GM18505 (cell line): ENCODE results near the gene ANO9.
"Not testable (repeated sequence)": the region's sequence is repeated elsewhere in the genome, so short reads cannot be mapped to it uniquely, and the experiment has no call there.

Experiments
- ATAC-seq: cut with Tn5 transposase; IDR thresholded peaks from one replicate; pipeline ENCODE4 v1.9.1; 2021; ENCODE audit not compliant: unreplicated experiment
- POLR2A ChIP-seq: IDR thresholded peaks from 4 replicates; pipeline ENCODE4 v1.6.1; 2011; ENCODE audit warnings: borderline replicate concordance; ENCODE audit not compliant: insufficient read depth, insufficient read length; ENCODE audit errors: extremely low read depth

Gene ANO9

DNA sequence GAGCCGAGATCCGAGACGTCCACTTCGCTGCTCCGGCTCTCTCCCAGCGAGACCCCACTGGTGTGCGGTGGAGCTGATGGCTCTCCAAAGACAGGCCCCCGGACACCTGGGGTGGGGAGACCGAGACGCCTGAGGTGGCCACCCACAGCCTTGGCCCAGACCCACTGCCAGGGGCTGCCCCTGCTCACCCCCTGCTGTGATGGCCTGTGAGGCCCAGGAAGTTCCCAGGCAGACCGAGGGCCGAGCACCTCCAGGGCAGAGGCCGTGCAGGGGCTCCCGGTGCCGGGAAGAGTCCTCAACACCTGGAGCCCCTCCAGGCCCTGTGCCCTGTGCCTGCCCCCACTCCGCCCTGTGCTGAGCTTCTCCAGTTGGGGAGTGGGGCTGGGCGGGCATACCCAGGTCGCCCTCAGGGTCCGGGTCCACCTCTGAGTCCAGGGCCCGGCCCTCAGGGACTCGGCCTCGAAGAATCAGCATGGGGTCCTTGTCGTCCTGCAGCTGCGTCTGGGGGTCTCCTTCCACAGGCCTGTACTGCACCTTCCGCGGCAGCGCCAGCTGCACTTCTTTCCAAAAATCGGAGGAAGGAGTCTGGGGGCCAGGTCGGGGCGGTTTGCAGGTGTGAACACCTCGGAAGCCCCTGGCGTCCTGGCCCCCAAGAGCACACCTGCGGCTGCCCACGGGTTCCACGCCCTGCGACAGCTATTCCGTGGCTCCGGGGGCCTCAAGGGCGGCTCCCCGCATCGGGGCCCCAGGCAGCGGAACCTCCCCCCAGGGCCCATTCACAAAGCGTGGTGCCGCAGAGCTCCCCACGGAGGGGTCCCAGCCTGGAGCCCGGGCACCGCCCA lies 35.6 kb downstream of the ANO9 start:
- peak; percentile 1 for ATAC-seq
- no peak for TF ChIP-seq POLR2A

DNA sequence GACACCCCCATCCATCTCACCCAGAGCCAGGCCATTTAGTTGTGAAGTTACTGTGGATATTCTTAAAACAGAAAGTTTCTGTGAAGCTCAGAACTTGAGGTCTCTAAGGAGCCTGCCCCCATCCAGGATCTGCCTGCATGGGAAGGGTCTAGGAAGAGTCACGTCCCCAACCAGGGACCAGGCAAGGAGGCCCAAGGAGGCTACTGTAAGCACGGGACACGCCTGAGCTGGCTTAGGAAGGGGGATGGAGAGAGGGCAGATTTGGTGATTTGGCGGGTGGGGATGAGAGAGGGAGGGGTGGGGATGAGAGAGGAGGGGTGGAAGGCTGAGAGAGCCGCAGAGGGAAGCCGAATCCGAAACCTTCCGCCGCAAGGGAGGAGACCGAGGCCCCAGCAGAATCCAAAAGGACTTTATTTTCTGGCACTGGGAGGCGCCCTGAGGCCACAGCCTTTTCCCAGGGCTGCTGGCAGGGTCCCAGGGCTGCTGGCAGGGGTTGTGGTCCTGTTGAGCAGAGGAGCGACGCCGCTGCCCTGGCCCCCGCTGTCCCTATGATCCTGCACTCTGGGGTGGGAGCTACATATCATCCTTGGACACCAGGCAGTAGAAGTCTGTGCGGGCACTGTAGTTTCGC lies 36.4 kb downstream of the ANO9 start:
- ATAC-seq: no peak
- TF ChIP-seq POLR2A: no peak

DNA sequence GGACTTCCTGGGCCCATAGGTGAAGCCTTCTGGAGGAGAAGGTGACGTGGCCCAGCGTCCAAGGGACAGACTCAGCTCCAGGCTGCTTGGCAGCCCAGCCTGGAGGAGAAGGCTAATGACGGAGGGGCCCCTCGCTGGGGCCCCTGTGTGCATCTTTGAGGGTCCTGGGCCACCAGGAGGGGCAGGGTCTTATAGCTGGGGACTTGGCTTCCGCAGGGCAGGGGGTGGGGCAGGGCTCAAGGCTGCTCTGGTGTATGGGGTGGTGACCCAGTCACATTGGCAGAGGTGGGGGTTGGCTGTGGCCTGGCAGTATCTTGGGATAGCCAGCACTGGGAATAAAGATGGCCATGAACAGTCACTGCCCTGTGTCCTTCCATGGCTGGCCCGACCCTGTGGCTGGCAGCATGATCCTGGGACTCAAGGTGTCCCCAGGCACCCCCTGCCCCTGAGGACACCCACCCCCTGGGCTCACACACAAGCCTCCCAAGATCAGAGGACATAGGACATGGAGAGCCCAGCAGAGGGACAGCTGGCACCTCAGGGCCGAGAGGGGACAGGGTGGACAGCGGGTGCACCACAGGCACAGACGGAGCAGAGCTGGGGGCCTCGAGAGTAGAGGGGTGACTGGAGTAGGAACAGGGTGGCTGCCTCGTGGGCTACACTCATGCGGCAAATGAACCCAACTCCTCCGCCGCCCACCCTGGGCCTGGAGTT lies 37.1 kb downstream of the ANO9 start:
- no peak for ATAC-seq
- TF ChIP-seq POLR2A: no peak

DNA sequence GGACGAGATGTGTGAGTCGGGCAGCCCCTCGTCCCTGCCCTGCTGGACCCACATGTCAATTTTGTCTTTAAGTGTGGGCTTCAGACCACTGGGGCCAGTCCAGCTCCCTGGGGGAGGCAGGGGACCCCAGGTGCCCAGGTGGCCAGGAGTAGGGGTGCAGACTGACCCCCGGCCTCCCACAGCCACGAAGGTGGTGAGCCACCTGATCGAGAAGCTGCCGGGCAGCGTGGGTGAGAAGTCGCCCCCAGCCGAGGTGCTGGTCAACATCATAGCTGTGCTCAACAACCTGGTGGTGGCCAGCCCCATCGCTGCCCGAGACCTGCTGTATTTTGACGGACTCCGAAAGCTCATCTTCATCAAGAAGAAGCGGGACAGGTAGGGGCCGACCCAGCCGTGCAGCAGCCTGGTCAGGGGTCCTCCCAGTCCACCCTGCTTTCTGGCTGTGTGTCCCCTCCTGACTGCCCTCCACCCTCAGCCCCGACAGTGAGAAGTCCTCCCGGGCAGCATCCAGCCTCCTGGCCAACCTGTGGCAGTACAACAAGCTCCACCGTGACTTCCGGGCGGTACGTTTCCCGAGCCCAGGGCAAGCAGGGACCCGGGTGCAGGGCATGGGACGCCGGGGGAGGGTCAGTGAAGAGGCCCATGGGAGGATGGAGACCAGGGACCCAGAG lies 37.9 kb downstream of the ANO9 start:
- no peak for TF ChIP-seq POLR2A
- no peak for ATAC-seq

DNA sequence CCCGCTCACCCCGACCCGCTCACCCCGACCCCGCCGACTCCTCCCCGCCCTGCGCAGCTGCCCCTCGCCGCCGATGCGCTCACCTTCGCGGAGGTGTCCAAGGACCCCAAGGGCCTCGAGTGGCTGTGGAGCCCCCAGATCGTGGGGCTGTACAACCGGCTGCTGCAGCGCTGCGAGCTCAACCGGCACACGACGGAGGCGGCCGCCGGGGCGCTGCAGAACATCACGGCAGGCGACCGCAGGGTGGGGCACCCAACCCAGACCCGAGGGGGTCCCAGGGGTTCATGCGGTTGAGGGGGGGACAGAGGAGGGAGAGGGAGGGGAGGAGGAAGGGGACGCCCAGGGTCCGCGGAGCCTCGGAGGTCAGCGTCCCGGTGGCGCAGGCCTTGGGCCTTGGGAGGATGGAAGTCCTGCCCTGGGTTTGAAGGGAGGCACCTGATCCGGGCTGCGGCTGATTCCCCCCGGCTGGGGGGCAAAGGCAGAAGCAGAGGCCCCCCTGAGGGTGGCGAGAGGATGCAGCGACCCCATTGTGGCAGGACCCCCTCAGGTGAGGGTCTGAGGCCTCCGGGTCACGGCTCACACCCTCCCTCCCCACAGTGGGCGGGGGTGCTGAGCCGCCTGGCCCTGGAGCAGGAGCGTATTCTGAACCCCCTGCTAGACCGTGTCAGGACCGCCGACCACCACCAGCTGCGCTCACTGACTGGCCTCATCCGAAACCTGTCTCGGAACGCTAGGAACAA lies 38.6 kb downstream of the ANO9 start:
- no peak for ATAC-seq
- TF ChIP-seq POLR2A: no peak

DNA sequence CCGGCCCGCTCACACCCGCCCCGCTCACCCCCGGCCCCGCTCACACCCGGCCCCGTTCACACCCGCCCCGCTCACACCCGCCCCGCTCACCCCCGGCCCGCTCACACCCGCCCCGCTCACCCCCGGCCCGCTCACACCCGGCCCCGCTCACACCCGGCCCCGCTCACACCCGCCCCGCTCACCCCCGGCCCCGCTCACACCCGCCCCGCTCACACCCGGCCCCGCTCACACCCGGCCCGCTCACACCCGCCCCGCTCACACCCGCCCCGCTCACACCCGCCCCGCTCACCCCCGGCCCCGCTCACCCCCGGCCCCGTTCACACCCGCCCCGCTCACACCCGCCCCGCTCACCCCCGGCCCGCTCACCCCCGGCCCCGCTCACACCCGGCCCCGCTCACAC lies 40.6 kb downstream of the ANO9 start:
- not testable (repeated sequence) for ATAC-seq

DNA sequence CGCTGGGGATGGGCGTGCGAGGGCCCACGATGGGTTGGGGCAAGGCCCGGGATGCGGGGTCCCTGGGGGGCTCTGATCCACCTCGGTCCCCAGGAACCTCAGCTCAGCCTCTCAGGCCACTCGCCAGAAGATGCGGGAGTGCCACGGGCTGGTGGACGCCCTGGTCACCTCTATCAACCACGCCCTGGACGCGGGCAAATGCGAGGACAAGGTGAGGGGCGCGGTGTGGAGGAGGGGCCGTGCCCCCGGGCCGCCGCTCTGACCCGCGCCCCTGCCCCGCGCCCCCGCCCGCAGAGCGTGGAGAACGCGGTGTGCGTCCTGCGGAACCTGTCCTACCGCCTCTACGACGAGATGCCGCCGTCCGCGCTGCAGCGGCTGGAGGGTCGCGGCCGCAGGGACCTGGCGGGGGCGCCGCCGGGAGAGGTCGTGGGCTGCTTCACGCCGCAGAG lies 41.5 kb downstream of the ANO9 start:
- TF ChIP-seq POLR2A: no peak
- ATAC-seq: no peak

DNA sequence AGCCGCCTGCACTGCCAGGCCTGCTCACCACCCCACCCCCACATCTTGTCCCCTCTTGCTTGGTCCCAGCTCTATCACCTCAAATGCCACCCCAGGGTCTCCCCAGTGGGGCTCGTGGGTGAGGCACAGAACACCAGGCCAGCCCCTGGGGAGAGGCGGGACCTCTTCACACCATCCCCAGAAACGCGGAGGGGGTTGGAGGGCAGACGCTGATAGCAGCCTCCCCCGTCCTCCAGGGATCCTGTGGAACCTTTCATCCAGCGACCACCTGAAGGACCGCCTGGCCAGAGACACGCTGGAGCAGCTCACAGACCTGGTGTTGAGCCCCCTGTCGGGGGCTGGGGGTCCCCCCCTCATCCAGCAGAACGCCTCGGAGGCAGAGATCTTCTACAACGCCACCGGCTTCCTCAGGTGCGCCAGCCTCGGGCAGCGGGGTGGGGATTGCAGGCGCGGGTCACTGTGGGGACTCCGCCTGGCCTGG lies 42.0 kb downstream of the ANO9 start:
- TF ChIP-seq POLR2A: no peak

DNA sequence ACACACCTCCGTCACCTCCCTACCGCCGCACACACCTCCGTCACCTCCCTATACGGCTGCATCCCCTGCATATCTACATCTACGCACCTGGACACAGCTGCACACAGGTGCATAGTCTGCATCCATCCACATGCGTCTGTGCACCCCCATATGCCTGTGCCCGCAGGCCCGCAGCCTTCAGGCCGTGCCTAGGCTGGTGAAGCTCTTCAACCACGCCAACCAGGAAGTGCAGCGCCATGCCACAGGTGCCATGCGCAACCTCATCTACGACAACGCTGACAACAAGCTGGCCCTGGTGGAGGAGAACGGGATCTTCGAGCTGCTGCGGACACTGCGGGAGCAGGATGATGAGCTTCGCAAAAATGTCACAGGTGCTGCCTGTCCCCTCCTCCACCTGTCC lies 43.0 kb downstream of the ANO9 start:
- ATAC-seq: no peak

More for the DNA sequence above, 42.0 kb downstream of the ANO9 start:
- no peak for ATAC-seq

DNA sequence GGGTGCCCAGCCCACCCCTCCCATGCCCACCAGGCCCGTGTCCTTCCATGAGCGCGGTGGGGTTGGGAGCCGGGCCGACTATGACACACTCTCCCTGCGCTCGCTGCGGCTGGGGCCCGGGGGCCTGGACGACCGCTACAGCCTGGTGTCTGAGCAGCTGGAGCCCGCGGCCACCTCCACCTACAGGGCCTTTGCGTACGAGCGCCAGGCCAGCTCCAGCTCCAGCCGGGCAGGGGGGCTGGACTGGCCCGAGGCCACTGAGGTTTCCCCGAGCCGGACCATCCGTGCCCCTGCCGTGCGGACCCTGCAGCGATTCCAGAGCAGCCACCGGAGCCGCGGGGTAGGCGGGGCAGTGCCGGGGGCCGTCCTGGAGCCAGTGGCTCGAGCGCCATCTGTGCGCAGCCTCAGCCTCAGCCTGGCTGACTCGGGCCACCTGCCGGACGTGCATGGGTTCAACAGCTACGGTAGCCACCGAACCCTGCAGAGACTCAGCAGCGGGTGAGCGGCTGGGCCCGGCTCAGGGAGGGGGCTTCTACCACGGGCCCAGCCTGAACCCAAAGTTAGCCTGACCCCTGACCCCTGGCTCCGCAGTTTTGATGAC lies 44.8 kb downstream of the ANO9 start:
- peak; percentile 68 for ATAC-seq
- no peak for TF ChIP-seq POLR2A

More for the DNA sequence above, 43.0 kb downstream of the ANO9 start:
- no peak for TF ChIP-seq POLR2A

DNA sequence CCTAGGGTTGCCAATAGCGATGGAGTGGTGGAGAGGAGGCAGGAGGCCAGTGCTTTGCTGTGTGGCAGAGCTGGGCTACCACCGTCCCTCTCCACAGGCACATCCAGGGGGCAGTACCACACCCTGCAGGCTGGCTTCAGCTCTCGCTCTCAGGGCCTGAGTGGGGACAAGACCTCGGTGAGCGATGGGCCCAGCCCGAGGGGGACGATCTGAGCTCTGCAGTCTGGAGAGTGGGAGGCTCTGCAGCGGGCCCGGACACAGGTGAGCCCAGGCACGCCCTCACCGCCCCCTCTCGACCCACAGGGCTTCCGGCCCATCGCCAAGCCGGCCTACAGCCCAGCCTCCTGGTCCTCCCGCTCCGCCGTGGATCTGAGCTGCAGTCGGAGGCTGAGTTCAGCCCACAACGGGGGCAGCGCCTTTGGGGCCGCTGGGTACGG lies 45.3 kb downstream of the ANO9 start:
- no peak for ATAC-seq
- no peak for TF ChIP-seq POLR2A

DNA sequence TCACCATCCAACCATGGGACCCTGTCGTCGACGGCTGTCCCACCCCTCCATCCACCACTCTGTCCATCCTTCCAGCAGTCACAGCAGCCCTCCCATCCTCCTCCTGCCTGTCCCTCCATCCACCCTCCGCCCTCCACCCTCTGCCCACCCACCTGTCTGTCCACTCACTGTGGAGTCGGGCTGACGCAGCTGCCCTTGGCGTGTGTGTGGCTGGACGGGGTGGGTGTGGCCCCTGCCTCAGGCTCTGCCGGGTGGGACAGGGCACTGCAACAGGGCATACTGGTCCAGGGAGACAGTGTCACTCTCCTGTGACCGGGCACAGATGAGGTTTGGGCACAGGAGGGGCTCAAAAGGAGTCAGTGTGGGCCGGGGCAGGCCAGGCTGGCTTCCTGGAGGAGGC lies 45.9 kb downstream of the ANO9 start:
- TF ChIP-seq POLR2A: no peak
- no peak for ATAC-seq
